SK-N-DZ (cell line): ENCODE results near the gene GLI3.

Experiments used
- DNase-seq: peaks from one replicate; pipeline ENCODE4 v3.0.0-alpha.2; 2015; ENCODE audit warnings: low spot score

GLI3 gene

DNA sequence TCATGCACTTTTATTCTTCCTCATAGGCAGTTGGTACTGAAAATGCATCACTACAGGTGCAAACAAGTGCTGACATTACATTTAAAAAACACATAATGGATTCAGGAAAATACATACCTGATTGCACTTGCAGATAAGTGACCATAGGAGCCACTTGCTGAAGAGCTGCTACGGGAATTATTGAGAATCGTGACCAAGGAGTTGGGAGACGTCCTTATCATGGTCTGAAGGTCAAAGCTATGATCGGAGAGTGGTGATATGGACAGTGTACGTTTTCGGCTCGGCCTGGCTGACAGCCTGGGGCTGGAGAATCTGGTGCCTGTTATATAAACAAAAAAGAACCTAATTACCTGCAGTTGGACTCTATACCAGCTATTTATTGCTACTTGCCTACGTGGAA, 197.1 kb downstream of the GLI3 start:
- DNase-seq, result no peak

DNA sequence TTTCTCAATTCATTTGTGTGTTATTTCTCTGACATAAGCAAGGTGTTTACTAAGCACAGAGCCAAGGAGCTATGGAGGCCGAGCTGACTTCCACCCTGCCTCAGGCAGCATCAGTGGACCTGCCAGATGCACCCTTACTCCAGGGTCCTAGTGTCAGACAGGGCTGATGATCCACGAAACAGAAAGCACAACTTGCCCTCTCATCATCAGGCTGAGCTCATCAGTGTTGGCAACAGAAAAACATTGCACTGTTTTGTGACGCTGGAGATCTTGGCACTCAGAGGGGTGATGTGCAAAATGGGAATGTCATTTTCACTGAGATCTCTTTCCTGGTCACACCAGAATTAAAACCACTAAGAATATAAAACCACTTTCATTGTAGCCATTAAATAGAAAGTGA, 201.8 kb downstream of the GLI3 start:
- no peak for DNase-seq

DNA sequence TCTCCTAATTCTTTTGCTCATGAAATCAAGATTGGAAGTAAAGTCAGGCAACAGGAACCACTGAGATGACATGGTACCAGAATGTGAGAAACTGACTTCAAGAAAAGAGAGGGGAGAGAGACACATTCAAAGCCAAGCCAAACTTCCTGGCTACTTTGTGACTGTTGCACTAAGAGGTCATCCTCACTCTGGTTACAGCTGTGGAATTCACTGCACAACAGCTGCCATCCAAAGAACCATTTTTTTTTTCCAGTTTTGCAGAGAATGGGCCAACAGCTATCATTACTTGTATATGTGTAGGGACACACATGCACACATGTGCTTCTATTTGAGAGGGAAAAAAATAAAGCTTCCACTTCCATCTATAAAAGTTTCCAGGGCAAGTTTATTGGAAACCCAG, 203.5 kb downstream of the GLI3 start:
- DNase-seq, result no peak

DNA sequence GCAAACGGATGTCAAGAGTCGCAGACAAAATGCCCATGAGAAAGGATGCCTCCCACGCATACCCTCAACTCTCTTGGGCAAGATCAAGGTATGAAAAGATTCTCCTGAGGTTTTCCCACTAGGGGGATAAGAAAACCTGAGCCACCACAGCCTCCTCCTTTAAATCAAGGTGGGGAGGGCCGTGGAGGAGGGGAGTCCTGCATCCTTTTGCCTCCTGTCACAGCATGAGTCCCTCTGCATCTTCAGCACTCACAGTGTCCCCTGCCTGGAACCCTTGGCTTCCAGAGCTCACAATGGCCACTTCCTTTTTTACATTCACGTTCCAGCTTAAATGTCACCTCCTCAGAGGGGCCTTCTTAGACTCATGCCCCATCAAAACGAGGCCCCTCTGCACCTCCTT, 207.6 kb downstream of the GLI3 start:
- DNase-seq, result no peak

- no peak for DNase-seq
Measured at GRCh38 chr7:42027521-42027920, 209.5 kb downstream of the GLI3 start.

- DNase-seq, result no peak
Measured at GRCh38 chr7:42026622-42027197, 210.3 kb downstream of the GLI3 start.

DNA sequence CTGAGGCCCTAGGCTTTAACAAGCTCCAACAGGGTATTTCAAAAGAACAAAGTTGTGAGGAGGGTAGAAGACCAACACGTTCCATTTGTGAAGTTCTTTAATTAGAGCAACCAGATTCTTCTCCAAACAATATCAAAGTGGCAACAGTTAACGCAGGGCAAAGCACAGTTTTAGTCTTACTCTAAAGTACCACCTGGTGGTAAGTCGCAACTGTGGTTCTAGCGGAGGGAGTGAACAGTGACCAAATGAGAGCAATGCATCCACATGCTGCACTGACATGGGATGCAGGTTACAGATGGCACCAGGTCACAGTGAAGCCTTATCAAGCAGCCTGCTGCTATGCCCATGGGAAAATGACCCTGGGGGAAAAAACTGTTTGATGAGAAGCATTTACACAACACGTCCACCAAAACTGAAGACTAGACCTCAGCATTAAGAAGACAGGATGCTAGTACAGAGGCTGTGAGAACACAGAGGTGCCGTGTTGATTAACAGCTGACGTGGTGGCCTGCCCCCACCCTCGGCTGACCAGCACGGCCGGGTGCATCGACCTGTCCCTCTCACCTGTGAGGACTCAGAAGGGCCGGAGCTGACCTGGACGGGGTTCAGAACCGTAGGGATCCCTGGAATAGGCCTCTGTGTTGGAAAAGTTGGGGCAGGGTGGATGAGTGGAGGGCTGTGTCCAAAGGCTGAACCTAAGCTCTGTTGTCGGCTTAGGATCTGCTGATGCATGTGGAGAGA, 211.2 kb downstream of the GLI3 start:
- DNase-seq, result no peak

- no peak for DNase-seq
Measured at GRCh38 chr7:42024537-42024936, 212.5 kb downstream of the GLI3 start.

- no peak for DNase-seq
Measured at GRCh38 chr7:42023262-42023661, 213.7 kb downstream of the GLI3 start.

DNA sequence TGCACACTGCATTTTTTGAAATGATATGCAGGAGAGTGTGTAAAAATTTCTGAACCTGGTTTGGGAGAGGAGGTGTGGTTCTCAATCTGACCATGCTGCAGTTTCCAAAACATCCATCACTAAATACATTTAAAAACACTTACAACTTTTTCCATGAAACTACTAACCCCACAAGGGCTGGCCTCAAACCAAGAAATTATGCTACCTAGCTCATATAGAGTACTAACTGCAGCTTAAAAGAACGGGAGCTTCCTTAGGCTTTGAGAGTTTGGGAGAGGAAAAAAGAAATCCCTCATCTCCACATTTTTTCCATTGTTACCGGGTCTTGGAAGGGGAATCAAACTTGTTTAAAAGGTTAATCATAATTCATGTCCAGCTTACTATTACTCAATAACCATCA, 214.2 kb downstream of the GLI3 start:
- DNase-seq, result no peak

DNA sequence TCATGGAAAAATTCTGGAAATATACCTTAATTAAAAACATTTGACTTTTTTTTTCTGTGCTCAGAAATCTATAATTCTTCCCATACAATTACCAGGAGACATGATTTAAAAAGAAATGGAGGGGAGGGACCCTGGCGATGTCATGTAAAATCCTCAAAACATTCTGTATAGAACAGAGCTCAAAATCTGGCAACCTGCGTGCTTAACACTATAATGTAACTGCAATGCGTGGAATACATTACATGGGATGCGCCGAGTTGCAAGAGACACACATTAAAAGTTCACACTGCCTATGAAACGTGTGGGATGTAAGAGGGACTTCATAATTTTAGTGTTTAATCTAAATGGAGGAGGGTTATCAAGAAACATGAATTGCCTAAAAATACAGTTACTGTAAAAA, 215.0 kb downstream of the GLI3 start:
- DNase-seq, result no peak

GRCh38 chr7:42021631-42022030, 215.4 kb downstream of the GLI3 start:
- no peak for DNase-seq

DNA sequence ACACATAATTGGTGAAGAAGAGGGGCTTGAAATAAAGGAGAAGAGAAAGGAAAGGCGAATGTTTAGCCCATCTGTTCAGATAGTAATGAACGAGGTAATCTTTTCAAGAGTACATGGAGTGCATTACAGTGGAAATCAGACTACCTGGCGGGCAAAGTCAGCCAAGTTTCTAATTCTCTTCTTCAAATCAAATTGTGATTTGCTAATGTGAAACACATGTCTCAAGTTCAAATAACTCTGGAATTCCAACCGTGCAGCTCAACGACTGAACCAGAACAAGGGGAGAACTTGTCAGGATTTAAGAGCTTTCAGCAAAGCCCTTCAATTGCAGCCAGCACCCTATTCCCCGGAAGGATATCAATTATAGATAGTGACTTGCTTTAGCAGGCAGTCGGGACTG, 216.9 kb downstream of the GLI3 start:
- DNase-seq, result peak; percentile 63

GRCh38 chr7:42017349-42017986, 219.5 kb downstream of the GLI3 start:
- DNase-seq, result peak; percentile 66

DNA sequence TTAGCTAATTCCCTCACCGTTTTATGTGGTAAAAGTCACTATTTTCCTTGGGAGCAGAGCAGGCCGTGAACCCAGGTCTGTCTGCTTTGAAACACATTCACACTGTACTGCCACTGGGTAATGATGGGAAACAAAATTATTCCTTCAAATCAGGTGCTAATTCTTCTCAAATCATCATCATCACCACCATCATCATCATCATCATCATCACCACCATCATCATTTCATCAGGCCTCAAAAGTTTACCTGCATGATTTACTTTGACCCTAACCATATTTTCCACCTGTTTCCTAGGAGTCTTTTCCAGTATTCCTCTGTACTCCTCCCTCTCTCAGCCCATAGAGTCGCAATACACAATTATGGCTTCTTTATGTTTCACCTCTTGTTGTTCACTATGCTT, 220.5 kb downstream of the GLI3 start:
- no peak for DNase-seq

GRCh38 chr7:42014625-42015618, 222.1 kb downstream of the GLI3 start:
- DNase-seq, result peak; percentile 31

- DNase-seq, result no peak
Measured at GRCh38 chr7:42012786-42013360, 224.1 kb downstream of the GLI3 start.

DNA sequence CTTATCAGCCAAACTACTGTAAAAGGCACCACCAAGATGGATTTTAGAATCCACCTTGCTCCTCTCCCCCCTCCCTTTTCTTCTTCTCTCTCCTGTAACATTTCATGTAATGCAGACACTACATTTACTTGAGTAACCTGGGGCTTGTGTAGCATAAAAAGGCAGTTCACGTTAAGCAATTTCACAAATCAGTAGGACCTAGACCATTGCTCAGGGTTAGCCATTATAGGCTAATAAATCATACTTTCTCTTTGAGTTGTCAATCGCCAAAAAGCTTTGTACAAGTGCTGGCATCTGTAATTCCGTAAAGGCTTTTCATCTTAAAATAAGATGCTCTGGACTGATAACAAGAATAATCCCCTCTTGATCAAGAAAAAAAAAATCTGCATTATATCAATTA, 224.7 kb downstream of the GLI3 start:
- peak; percentile 49 for DNase-seq

GRCh38 chr7:42011846-42012245, 225.2 kb downstream of the GLI3 start:
- DNase-seq, result no peak

GRCh38 chr7:42010751-42011150, 226.3 kb downstream of the GLI3 start:
- no peak for DNase-seq

DNA sequence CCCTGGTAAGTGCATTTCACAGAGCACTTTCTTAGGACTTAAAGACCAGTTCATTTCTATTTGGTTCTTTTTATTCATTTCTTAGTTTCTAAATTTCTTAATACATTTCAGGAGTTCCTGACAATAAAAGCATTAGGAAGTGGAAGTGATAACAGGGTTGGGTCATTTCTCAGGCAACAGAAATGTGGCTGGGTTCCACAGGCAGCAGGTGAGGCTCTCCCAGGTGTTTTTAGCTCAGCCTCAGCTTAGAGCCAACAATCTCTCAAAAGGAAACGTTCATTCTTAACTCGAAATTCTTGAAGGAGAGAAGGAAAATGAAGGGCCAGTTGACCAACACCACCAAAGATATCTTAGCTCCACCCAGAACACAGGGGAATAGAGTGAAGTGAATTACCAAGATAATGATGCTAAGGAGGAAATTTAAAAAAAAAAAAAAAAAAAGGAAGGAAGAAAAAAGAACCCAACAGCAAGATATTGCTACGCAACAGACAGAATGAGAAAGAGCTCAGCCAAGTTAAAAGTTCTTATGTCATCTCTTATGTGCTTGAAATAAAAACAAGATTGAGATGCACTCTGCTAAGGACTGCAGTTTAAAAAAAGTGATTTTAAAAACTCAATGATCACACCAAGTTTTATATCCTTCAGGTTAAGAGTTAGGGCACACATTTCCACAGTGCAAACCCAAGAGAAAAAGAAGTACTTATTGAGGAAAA, 230.1 kb downstream of the GLI3 start:
- DNase-seq, result no peak
